B cell (primary cell): ENCODE results near the gene ERMARD. TPM values are rescaled to one million over a fixed set of nuclear protein-coding genes. Genes with fewer than 3 reads are reported as not detected.

Experiments
- ATAC-seq: fragments of 200-7000 bp; cut with Tn5 transposase; one replicate; pipeline ENCODE4 v1.10.0; 2021; ENCODE audit warnings: low read depth, mild to moderate bottlenecking, moderate number of reproducible peaks, moderate library complexity
- CTCF ChIA-PET: fragments of 350-600 bp; sonication (Branson Sonifier 250); formaldehyde crosslinking; loops from one replicate; lab custom pipeline; 2021; ENCODE audit warnings: antibody characterized with exemption, inconsistent platforms; lab: Charles Lee
- POLR2A ChIA-PET: fragments of 350-600 bp; sonication (Branson Sonifier 250); formaldehyde crosslinking; loops from one replicate; lab custom pipeline; 2021; ENCODE audit warnings: antibody characterized with exemption; lab: Charles Lee
- DNase-seq: peaks from one replicate; pipeline ENCODE4 v3.0.0; 2013
- H2AFZ ChIP-seq: 2 replicates; pipeline ENCODE4 v1.6.1; 2012; ENCODE audit warnings: mild to moderate bottlenecking, low read depth, low read length; ENCODE audit not compliant: insufficient read depth, poor library complexity, severe bottlenecking
- H3K27ac ChIP-seq, 2 donors: 1 replicate in 1 of 2; 2 replicates in 1 of 2; pipeline ENCODE4 v1.5.1; 2012 to 2013; ENCODE audit warnings: low read length in 2 of 2, mild to moderate bottlenecking in 2 of 2, moderate library complexity in 1 of 2
- H3K27me3 ChIP-seq, 4 experiments: fragments of 200-600 bp in 1 of 4; sonication (generic) in 1 of 4; replicated peaks in 1 of 4; 1 replicate in 2 of 4; 2 replicates in 2 of 4; pipeline versions ENCODE4 v1.6.1 to v1.7.0; 2013 to 2016; ENCODE audit warnings: low read length in 3 of 4, mild to moderate bottlenecking in 2 of 4, mixed read lengths in 1 of 4, moderate library complexity in 1 of 4; ENCODE audit not compliant: insufficient read depth in 4 of 4, control insufficient read depth in 3 of 4; ENCODE audit errors: control extremely low read depth in 1 of 4
- H3K36me3 ChIP-seq, 2 experiments: replicated peaks in 1 of 2; 1 replicate in 1 of 2; 2 replicates in 1 of 2; pipeline versions ENCODE4 v1.6.1 to v1.7.1; 2013; ENCODE audit warnings: low read length in 1 of 2; ENCODE audit not compliant: insufficient read depth in 2 of 2, control insufficient read depth in 1 of 2; ENCODE audit errors: control extremely low read depth in 1 of 2, extremely low read depth in 1 of 2
- H3K4me1 ChIP-seq, 2 donors: fragments of 200-600 bp in 1 of 2; sonication (generic) in 1 of 2; 1 replicate in 1 of 2; 2 replicates in 1 of 2; pipeline versions ENCODE4 v1.5.1 to v1.6.1; 2013 to 2017; ENCODE audit warnings: low read length in 2 of 2; ENCODE audit not compliant: control insufficient read depth in 2 of 2, insufficient read depth in 2 of 2
- H3K4me2 ChIP-seq: replicated peaks from 2 replicates; pipeline ENCODE3; 2012; ENCODE audit warnings: mild to moderate bottlenecking, low read depth, low read length; ENCODE audit not compliant: poor library complexity, severe bottlenecking
- H3K4me3 ChIP-seq, 5 experiments: fragments of 200-600 bp in 1 of 5; sonication (generic) in 1 of 5; 1 replicate in 3 of 5; 2 replicates in 2 of 5; pipeline versions ENCODE4 v1.5.1 to v1.7.0; 2011 to 2016; ENCODE audit warnings: low read length in 4 of 5, mild to moderate bottlenecking in 4 of 5, low read depth in 2 of 5, control low read depth in 1 of 5, moderate library complexity in 1 of 5; ENCODE audit not compliant: insufficient read depth in 1 of 5; ENCODE audit errors: control extremely low read depth in 1 of 5, extremely low read depth in 1 of 5
- H3K79me2 ChIP-seq: fragments of 200-600 bp; sonication (generic); one replicate; pipeline ENCODE4 v1.6.0; 2016; ENCODE audit warnings: low read length; ENCODE audit not compliant: control insufficient read depth, insufficient read depth
- H3K9ac ChIP-seq: fragments of 200-600 bp; sonication (generic); 2 replicates; pipeline ENCODE4 v1.6.1; 2017; ENCODE audit warnings: mild to moderate bottlenecking, low read length, moderate library complexity
- H3K9me3 ChIP-seq, 3 donors: one replicate each; pipeline versions ENCODE4 v1.6.1 to v1.7.1; 2013; ENCODE audit warnings: low read length in 2 of 3; ENCODE audit not compliant: control insufficient read depth in 2 of 3, insufficient read depth in 1 of 3; ENCODE audit errors: control extremely low read depth in 1 of 3
- H4K20me1 ChIP-seq: 2 replicates; pipeline ENCODE4 v1.6.0; 2012; ENCODE audit warnings: mild to moderate bottlenecking, low read length; ENCODE audit not compliant: insufficient read depth, control insufficient read depth, poor library complexity, severe bottlenecking
- H3K27ac Mint-ChIP-seq: one replicate; pipeline ENCODE4 v1.8.0; 2021; ENCODE audit warnings: mixed read lengths
- H3K27me3 Mint-ChIP-seq: one replicate; pipeline ENCODE4 v1.8.0; 2021; ENCODE audit warnings: mixed read lengths
- H3K4me1 Mint-ChIP-seq: one replicate; pipeline ENCODE4 v1.8.0; 2021; ENCODE audit warnings: mixed read lengths
- H3K4me3 Mint-ChIP-seq: one replicate; pipeline ENCODE4 v1.8.0; 2021; ENCODE audit warnings: mixed read lengths
- H3K9me3 Mint-ChIP-seq: one replicate; pipeline ENCODE4 v1.8.0; 2022; ENCODE audit warnings: mixed read lengths; ENCODE audit not compliant: insufficient read depth
- CTCF ChIP-seq: fragments of 200-600 bp; IDR thresholded peaks from one replicate; pipeline ENCODE4 v1.8.0; 2022; ENCODE audit warnings: antibody characterized with exemption, mild to moderate bottlenecking
- EZH2 ChIP-seq: IDR thresholded peaks from 2 replicates; pipeline ENCODE4 v1.6.1; 2012; ENCODE audit warnings: borderline replicate concordance, low read depth, mild to moderate bottlenecking, moderate library complexity, low read length; ENCODE audit not compliant: insufficient read depth, poor library complexity, severe bottlenecking
- WGBS: methylation state at CpG from one replicate; pipeline ENCODE4 v1.1.5; 2013; ENCODE audit warnings: missing lambda C conversion rate; ENCODE audit not compliant: insufficient coverage; 5-methylcytosine and 5-hydroxymethylcytosine counted together
- intact Hi-C: fragments of 100-400 bp; cut with micrococcal nuclease; formaldehyde crosslinking; loops from one replicate; pipeline ENCODE4 v1.10.0; 2022
- polyA plus RNA-seq: library from polyadenylated mRNA; depleted of rRNA; stranded (reverse); fragments of >200 nt; gene quantifications from 2 replicates; pipeline ENCODE4 v1.2.3, GENCODE V29; 2012
- total RNA-seq, 2 donors: library from RNA; stranded (reverse); fragments of 120-200 nt in 1 of 2; gene quantifications; 1 replicate in 1 of 2; 2 replicates in 1 of 2; pipeline versions ENCODE4 v1.2.3 to v1.2.4, GENCODE V29; 2013 to 2022

ERMARD gene
- total and polyA plus RNA-seq, 2 donors (not counting 1 experiment from before 2014, with no cell fraction given): 42.8 to 65.1 TPM

GRCh38 chr6:169820358-169820757 is 68.9 kb downstream of the ERMARD start:
- Histone ChIP-seq H3K27me3 (peaks cover 0 to 25% (median 3%) of the 10 kb centered on the region in 4 experiments), H2AFZ (no peak overlapping the region), H3K9me3 (peaks cover 0 to 6% (median 4%) of the 10 kb centered on the region in 3 donors), H3K79me2 (no peaks in the 10 kb centered on the region), H3K36me3 (no peaks in the 10 kb centered on the region), H3K4me3 (no peak overlapping the region), H3K4me1 (no peaks in the 10 kb centered on the region), H3K4me2 (no peak overlapping the region), H4K20me1 (no peaks in the 10 kb centered on the region), H3K27ac (no peak overlapping the region), H3K9ac (no peak overlapping the region)
- Mint-ChIP-seq H3K9me3 (peaks cover 13% of the 10 kb centered on the region), H3K27me3 (peaks cover 41% of the 10 kb centered on the region), H3K27ac (no peak overlapping the region), H3K4me3 (no peak overlapping the region), H3K4me1 (no peaks in the 10 kb centered on the region)
- ChIA-PET POLR2A (no interaction called here), CTCF (no interaction called here)
- intact Hi-C loops: no loop called here
- WGBS: no CpG with 5 or more reads among the region's 2 CpGs
- ATAC-seq: no peak
- no peak for TF ChIP-seq EZH2
- no peak for TF ChIP-seq CTCF
- DNase-seq: no peak

GRCh38 chr6:169824021-169824420 is 72.6 kb downstream of the ERMARD start:
- H3K4me1 Mint-ChIP-seq: no peaks in the 10 kb centered on the region
- H3K4me3 Mint-ChIP-seq: no peak overlapping the region
- no peak overlapping the region for H3K27ac Mint-ChIP-seq
- ChIA-PET CTCF (no interaction called here), POLR2A (no interaction called here)
- Histone ChIP-seq H3K9ac (no peak overlapping the region), H3K9me3 (peaks cover 0 to 15% (median 0%) of the 10 kb centered on the region in 3 donors), H3K27ac (no peak overlapping the region), H4K20me1 (no peaks in the 10 kb centered on the region), H3K36me3 (no peaks in the 10 kb centered on the region), H2AFZ (no peak overlapping the region), H3K4me3 (no peak overlapping the region), H3K79me2 (no peaks in the 10 kb centered on the region), H3K4me1 (no peaks in the 10 kb centered on the region), H3K4me2 (no peak overlapping the region), H3K27me3 (peaks cover 0 to 30% (median 5%) of the 10 kb centered on the region in 4 experiments)
- intact Hi-C loops: no loop called here
- TF ChIP-seq CTCF: no peak
- TF ChIP-seq EZH2: no peak
- no peak for ATAC-seq
- H3K9me3 Mint-ChIP-seq: no peaks in the 10 kb centered on the region
- 95% methylated on average over 9 of the region's 9 CpGs for WGBS
- DNase-seq: no peak
- peaks cover 44% of the 10 kb centered on the region for H3K27me3 Mint-ChIP-seq
